Ovary (tissue), 9 donors: ENCODE results near the gene MSI2. TPM values are rescaled to one million over a fixed set of nuclear protein-coding genes. Genes with fewer than 3 reads are reported as not detected.
A peak's percentile ranks its signal among the peaks of the same experiment; 100 is the strongest.

Experiments used
- DNase-seq, 5 donors: peaks; one replicate each; pipeline ENCODE4 v3.0.0-alpha.2; 2019 to 2020
- H3K27ac ChIP-seq, 2 donors: fragments of 200-600 bp; one replicate each; pipeline versions ENCODE4 v1.5.1 to v1.8.0; 2019 to 2022
- H3K27me3 ChIP-seq: fragments of 200-600 bp; one replicate; pipeline ENCODE4 v1.8.0; 2022
- H3K36me3 ChIP-seq: fragments of 200-600 bp; sonication (generic); one replicate; pipeline ENCODE4 v1.5.1; 2019
- H3K4me1 ChIP-seq: one replicate; pipeline ENCODE4 v1.8.1; 2013; ENCODE audit warnings: mild to moderate bottlenecking, moderate library complexity; ENCODE audit not compliant: insufficient read depth
- H3K4me3 ChIP-seq: fragments of 200-600 bp; sonication (generic); one replicate; pipeline ENCODE4 v1.5.1; 2017
- H3K9me3 ChIP-seq, 2 donors: fragments of 200-600 bp in 1 of 2; sonication (generic) in 1 of 2; one replicate each; pipeline versions ENCODE4 v1.5.1 to v1.8.1; 2013 to 2019; ENCODE audit warnings: mild to moderate bottlenecking in 1 of 2, moderate library complexity in 1 of 2
- CTCF ChIP-seq, 3 donors: fragments of 450-650 bp in 2 of 3; fragments of 200-600 bp in 1 of 3; IDR thresholded peaks; one replicate each; pipeline versions ENCODE4 v1.5.1 to v1.8.0; 2016 to 2022; ENCODE audit warnings: antibody characterized with exemption in 3 of 3, mild to moderate bottlenecking in 1 of 3
- EP300 ChIP-seq: sonication (generic); formaldehyde crosslinking; IDR thresholded peaks from one replicate; pipeline ENCODE4 v1.6.1; 2017; ENCODE audit warnings: antibody characterized with exemption
- POLR2A ChIP-seq: fragments of 450-650 bp; IDR thresholded peaks from one replicate; pipeline ENCODE4 v1.6.1; 2017; ENCODE audit warnings: antibody characterized with exemption, mild to moderate bottlenecking, moderate library complexity
- whole genome bisulfite sequencing, 3 donors: extraction: QIAGEN DNeasy Blood & Tissue Kit in 1 of 3; methylation state at CpG; one replicate each; pipeline versions ENCODE4 v1.1.5 to v1.1.7; 2013 to 2017; 5-methylcytosine and 5-hydroxymethylcytosine counted together
- intact Hi-C, 4 donors: fragments of 100-400 bp; cut with DNase I; formaldehyde crosslinking; loops; one replicate each; pipeline versions ENCODE4 v1.11.0 to v1.15.1; 2022 to 2023
- polyA plus RNA-seq, 2 donors: library from polyadenylated mRNA; stranded (reverse); fragments of 200-250 nt in 1 of 2; fragments of 350-450 nt in 1 of 2; fragmentation: Illumina TruSeq in 1 of 2; extraction: RNeasy Lipid Tissue Mini Kit (QIAGEN cat#74804) in 1 of 2; gene quantifications; one replicate each; pipeline ENCODE4 v1.2.3, GENCODE V29; 2013 to 2014
- total RNA-seq, 7 donors: library from RNA; depleted of rRNA in 2 of 7; stranded (reverse); fragments of >200 nt in 2 of 7; fragmentation: NEBNext Ultra II Directional in 3 of 7; extraction: Animal tissue kit (Norgen Biotek cat#: 25700) in 3 of 7; gene quantifications; one replicate each; pipeline versions ENCODE4 v1.1.0 to v1.2.4, GENCODE V29; 2016 to 2023
- donor health status: DM: no; HTN: no; CAD: no; lungs with moderate emphysema.
- donor health status: DM: no; HTN: no; CAD: no.
- donor health status: Bipolar disorder and iron deficiency.
- donor health status: DM: yes; HTN: yes; CAD: no.
- donor health status: DM: no; HTN: no; CAD: no.
- donor health status: DM: yes; HTN: yes; CAD: no.

Gene MSI2
- total and polyA plus RNA-seq, 9 donors = 43.1 to 199 (median 120) TPM

GRCh38 chr17:57531078-57531477, 274.8 kb downstream of the MSI2 start:
- Histone ChIP-seq H3K9me3 (no peaks in the 10 kb centered on the region), H3K36me3 (no peaks in the 10 kb centered on the region), H3K4me1 (peaks cover 22% of the 10 kb centered on the region), H3K27ac (no peak overlapping the region), H3K27me3 (no peaks in the 10 kb centered on the region), H3K4me3 (no peak overlapping the region)
- no peak for TF ChIP-seq CTCF (IDR thresholded peaks at IDR 0.05)
- TF ChIP-seq EP300 = no peak
- no peak for TF ChIP-seq POLR2A
- intact Hi-C loops = no loop called here
- no peak for DNase-seq
- 90 to 94% (median 91%) methylated on average over 7 of the region's 7 CpGs for WGBS, 3 donors

GRCh38 chr17:57531648-57532504, 275.6 kb downstream of the MSI2 start:
- Histone ChIP-seq H3K27me3 (no peaks in the 10 kb centered on the region), H3K36me3 (no peaks in the 10 kb centered on the region), H3K4me1 (peaks cover 20% of the 10 kb centered on the region), H3K27ac (no peak overlapping the region), H3K9me3 (no peaks in the 10 kb centered on the region), H3K4me3 (no peak overlapping the region)
- TF ChIP-seq CTCF (IDR thresholded peaks at IDR 0.05) (no peak), POLR2A (no peak), EP300 (no peak)
- WGBS, 3 donors = 81 to 87% (median 83%) methylated on average over 19 of the region's 19 CpGs
- intact Hi-C loops = no loop called here
- peak in 1 of 5 donors; percentile 33 for DNase-seq

GRCh38 chr17:57532556-57532955, 276.2 kb downstream of the MSI2 start:
- Histone ChIP-seq H3K27me3 (no peaks in the 10 kb centered on the region), H3K4me3 (no peak overlapping the region), H3K36me3 (no peaks in the 10 kb centered on the region), H3K27ac (no peak overlapping the region), H3K9me3 (no peaks in the 10 kb centered on the region), H3K4me1 (peaks cover 20% of the 10 kb centered on the region)
- peak in 1 of 5 donors; percentile 30 for DNase-seq
- WGBS, 3 donors = 80 to 89% (median 83%) methylated on average over 6 of the region's 6 CpGs
- intact Hi-C loops = no loop called here
- TF ChIP-seq CTCF (IDR thresholded peaks at IDR 0.05) = no peak
- TF ChIP-seq EP300 = no peak
- no peak for TF ChIP-seq POLR2A

- Histone ChIP-seq H3K9me3 (no peaks in the 10 kb centered on the region), H3K4me3 (no peak overlapping the region), H3K27me3 (no peaks in the 10 kb centered on the region), H3K4me1 (peaks cover 20% of the 10 kb centered on the region), H3K36me3 (no peaks in the 10 kb centered on the region), H3K27ac (no peak overlapping the region)
- intact Hi-C loops = no loop called here
- TF ChIP-seq EP300 = no peak
- no peak for TF ChIP-seq POLR2A
- no peak for TF ChIP-seq CTCF (IDR thresholded peaks at IDR 0.05)
- peak in 1 of 5 donors; percentile 23 for DNase-seq
- 71 to 95% (median 82%) methylated on average over 5 of the region's 5 CpGs for WGBS, 3 donors
Observed at GRCh38 chr17:57532966-57533365, 276.6 kb downstream of the MSI2 start.
